IPS DF 6.9 (cell line): ENCODE measurements around the gene IGF2.
A peak's percentile ranks its signal among the peaks of the same experiment; 100 is the strongest.

ENCODE experiments used
- DNase-seq: peaks from one replicate; pipeline ENCODE4 v3.0.0-alpha.2; 2013; ENCODE audit warnings: low read depth, low spot score
- H3K27ac ChIP-seq: one replicate; pipeline ENCODE4 v1.5.1; 2013; ENCODE audit warnings: low read length, control low read depth
- H3K27me3 ChIP-seq: 2 replicates; pipeline ENCODE4 v1.6.1; 2013; ENCODE audit warnings: mild to moderate bottlenecking, low read length; ENCODE audit not compliant: control insufficient read depth, insufficient read depth
- H3K36me3 ChIP-seq: 2 replicates; pipeline ENCODE4 v1.6.1; 2013; ENCODE audit warnings: low read length; ENCODE audit not compliant: control insufficient read depth, insufficient read depth
- H3K4me1 ChIP-seq: 2 replicates; pipeline ENCODE4 v1.6.1; 2013; ENCODE audit warnings: low read length; ENCODE audit not compliant: control insufficient read depth, insufficient read depth
- H3K4me3 ChIP-seq: 2 replicates; pipeline ENCODE4 v1.5.1; 2013; ENCODE audit warnings: mild to moderate bottlenecking, low read length
- H3K9me3 ChIP-seq: 2 replicates; pipeline ENCODE4 v1.6.1; 2013; ENCODE audit warnings: low read length, inconsistent platforms; ENCODE audit not compliant: control insufficient read depth, insufficient read depth
- WGBS: extraction: QIAGEN DNeasy Blood & Tissue Kit; methylation state at CpG from one replicate; pipeline ENCODE4 v1.1.7; 2013; ENCODE audit warnings: mixed read lengths, missing lambda C conversion rate; ENCODE audit not compliant: insufficient read length, insufficient coverage; 5-methylcytosine and 5-hydroxymethylcytosine counted together

IGF2 gene

DNA sequence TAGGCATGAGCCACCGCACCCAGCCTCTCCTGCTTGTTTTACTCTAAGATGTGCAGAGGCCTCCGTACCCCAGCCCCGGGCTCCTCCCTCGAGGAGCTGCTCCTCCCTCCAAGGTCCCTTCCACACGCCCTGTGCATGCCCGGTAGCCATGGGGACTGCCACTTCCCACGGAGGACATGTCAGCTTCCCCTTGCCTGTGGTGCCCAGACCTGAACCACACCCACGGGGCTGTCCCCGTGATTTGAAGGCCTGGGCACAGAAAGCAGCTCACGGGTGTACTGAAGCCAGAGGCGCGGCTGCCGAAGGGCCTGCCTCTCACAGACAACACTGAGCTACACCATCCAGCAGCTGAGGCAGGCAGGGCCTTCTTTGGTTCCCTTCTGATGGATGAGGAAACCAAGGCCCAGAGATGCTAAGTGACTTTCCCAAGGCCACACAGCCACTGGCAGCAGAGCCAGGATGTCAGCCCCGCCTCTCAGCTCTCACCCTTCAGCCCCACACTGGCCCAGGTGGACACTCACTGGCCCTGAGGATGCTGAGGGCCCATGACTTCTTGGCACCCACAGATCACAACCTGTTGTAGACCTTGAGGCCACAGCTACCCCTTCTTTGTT lies 14.5 kb upstream of the IGF2 start:
- Histone ChIP-seq H3K27me3 (peaks cover 7% of the 10 kb centered on the region; the same call in 1 of the 2 replicates), H3K4me3 (no peak overlapping the region), H3K36me3 (no peaks in the 10 kb centered on the region), H3K9me3 (no peaks in the 10 kb centered on the region), H3K4me1 (no peaks in the 10 kb centered on the region), H3K27ac (no peak overlapping the region)
- DNase-seq, result no peak
- WGBS, result no CpG with 5 or more reads among the region's 14 CpGs

DNA sequence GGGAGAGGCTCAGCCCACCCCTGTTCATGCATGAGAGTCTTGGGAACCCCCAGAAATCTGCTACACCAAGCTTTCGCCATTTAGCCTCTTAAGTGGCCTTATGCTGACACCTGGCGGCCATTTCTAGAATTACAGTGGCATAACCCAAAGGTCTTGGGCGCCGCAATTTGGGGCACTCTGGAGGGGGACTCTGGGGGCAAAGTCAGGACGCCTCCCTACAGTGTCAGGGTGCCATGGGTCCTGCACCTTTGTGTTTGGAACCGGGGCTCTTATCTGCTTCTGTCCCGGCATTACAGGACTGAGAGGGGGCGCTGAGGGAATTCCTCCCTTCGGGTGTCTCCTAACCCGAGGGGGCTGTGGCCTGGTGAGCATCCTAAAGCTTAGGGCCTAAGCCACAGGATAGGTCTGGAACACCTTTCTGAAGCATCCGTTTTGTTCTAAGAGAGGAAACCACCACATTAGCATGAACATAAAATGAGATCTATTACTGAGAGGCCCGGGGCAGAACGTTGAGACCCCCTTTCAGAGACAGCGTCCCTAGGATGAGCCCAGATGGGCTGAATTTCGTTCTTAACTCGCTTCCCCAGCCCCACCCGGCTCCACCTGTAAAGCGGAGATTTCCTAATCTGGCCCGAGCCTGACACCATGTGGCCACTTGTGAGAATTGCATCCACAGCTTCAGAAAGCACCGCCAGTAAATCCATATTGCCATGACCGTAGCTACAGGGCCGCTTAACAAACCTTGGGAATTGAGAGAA lies 12.5 kb upstream of the IGF2 start:
- no peaks in the 10 kb centered on the region for H3K4me1 ChIP-seq
- H3K36me3 ChIP-seq, result no peaks in the 10 kb centered on the region
- H3K9me3 ChIP-seq, result no peaks in the 10 kb centered on the region
- peaks cover 25% of the 10 kb centered on the region for H3K27me3 ChIP-seq
- no peak overlapping the region for H3K4me3 ChIP-seq
- WGBS, result no CpG with 5 or more reads among the region's 22 CpGs
- no peak overlapping the region for H3K27ac ChIP-seq
- peak; percentile 67 for DNase-seq

DNA sequence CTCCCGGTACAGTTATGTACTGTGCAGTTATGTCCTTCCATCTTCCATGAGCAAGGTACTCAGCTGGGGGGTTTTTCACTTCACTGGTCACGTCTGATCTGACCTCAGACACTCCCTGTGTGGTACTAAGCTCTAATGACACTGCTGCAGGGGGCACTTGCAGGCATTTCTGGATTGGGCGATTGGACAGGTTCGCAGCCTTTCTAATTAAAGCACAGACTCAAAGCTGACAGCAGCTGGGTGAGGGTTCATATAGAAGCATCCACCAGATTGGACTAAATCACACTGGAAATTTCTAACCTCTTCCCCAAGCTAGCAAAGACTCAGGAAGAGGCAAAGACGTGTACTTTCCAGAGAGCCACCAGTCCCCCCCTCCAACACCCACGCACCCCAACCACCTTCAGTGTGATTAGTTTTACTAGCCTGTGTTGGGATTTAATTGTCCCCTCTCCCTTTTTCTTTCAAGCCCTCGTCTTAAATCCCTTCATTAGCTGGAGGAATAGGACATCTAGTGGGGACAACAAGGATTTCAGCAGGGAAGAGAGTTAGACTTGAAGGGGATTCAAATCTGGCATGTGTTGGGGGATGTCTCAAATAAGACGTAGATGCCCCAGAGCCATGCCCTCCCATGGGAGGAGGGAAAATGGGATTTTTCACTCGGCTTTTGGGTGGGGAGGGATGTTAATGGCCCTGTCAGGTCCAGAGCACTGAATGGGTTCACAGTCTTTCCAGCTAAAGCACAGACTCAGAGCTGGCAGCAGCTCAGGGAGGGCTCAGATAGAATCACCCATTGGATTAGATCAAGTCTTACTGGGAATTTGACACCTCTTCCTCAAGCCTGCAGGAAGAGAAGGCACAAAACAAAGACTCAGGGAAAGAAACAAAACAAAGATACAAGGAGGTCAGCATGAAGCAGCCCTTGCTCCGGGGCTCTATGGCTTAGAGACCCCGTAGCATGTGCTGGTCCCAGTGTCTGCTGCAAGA lies 11.0 kb upstream of the IGF2 start:
- peaks cover 4% of the 10 kb centered on the region; the same call in 1 of the 2 replicates for H3K4me1 ChIP-seq
- no CpG with 5 or more reads among the region's 11 CpGs for WGBS
- no peak for DNase-seq

DNA sequence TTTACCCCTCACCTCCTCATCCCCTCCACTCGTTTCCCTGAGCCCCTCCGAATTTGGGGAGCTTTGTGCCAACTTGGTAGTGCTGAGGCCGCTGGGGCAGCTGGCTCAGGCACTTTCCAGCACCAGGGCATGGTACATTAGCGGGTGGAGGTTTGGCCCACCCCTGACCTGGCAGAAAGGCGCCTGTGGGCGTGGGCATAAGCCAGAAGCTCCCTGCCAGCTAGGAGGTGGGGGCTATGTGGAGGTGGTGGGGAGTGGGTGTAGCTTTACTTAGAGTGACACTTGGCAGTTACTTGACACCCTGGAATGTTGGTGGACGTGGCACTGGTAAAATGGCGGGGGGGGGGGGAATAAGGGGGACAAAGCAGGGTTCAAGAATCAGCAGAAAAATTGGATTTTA lies 10.3 kb upstream of the IGF2 start:
- no peak for DNase-seq
- H3K27me3 ChIP-seq, result peaks cover 48% of the 10 kb centered on the region
- H3K27ac ChIP-seq, result no peak overlapping the region
- no peaks in the 10 kb centered on the region for H3K9me3 ChIP-seq
- H3K4me1 ChIP-seq, result peaks cover 4% of the 10 kb centered on the region; the same call in 1 of the 2 replicates
- no CpG with 5 or more reads among the region's 8 CpGs for WGBS
- no peak overlapping the region for H3K4me3 ChIP-seq
- H3K36me3 ChIP-seq, result no peaks in the 10 kb centered on the region

More for the DNA sequence above, 11.0 kb upstream of the IGF2 start:
- H3K36me3 ChIP-seq, result no peaks in the 10 kb centered on the region
- no peaks in the 10 kb centered on the region for H3K9me3 ChIP-seq
- no peak overlapping the region for H3K27ac ChIP-seq
- H3K4me3 ChIP-seq, result no peak overlapping the region
- peaks cover 41% of the 10 kb centered on the region for H3K27me3 ChIP-seq

DNA sequence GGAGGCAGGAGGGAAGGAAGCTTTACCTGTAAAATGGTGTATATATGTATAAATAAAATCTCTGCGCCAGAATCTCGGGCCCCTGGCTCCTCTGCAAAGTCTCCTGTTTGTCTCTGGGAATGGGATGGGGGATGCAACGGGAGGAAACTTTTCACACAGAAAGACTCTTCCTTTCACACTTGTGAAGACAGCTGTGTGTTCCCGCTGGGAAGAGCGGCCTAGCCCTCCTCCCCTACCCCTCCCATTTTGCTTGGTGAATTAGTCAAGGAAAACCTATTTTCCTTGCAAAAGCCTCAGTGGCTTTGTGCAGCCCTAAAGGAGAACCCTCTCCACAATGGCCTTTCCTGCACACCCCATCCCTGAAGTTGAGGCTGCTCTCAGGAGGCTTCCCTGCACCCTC lies 9.4 kb upstream of the IGF2 start:
- DNase-seq, result no peak
- Histone ChIP-seq H3K9me3 (no peaks in the 10 kb centered on the region), H3K27ac (no peak overlapping the region), H3K27me3 (peaks cover 56% of the 10 kb centered on the region), H3K36me3 (no peaks in the 10 kb centered on the region), H3K4me3 (no peak overlapping the region), H3K4me1 (peaks cover 4% of the 10 kb centered on the region; the same call in 1 of the 2 replicates)
- WGBS, result no CpG with 5 or more reads among the region's 5 CpGs

DNA sequence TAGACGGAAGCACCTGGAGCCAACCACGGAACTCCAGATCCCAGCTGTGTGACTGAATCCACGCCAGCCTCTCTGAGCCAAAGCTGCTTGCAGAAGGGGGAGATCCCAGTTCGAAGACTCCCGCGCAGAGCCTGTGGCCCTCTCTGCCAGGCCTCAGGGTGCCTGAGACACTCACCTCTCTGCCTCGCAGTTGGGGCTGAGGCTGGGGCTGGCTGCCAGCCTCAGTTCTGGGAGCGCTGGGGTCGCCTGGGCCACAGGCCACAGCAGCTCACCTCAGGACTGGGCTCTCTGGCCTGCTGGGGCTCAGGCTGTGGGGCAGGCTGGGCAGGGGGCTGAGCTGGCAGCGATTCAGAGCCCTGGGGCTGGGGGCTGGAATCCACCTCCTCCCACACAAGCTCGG lies 8.2 kb upstream of the IGF2 start:
- H3K27ac ChIP-seq, result no peak overlapping the region
- H3K27me3 ChIP-seq, result peaks cover 67% of the 10 kb centered on the region
- no peaks in the 10 kb centered on the region for H3K36me3 ChIP-seq
- H3K9me3 ChIP-seq, result no peaks in the 10 kb centered on the region
- no peak for DNase-seq
- WGBS, result no CpG with 5 or more reads among the region's 11 CpGs
- peaks cover 4% of the 10 kb centered on the region; the same call in 1 of the 2 replicates for H3K4me1 ChIP-seq
- no peak overlapping the region for H3K4me3 ChIP-seq

DNA sequence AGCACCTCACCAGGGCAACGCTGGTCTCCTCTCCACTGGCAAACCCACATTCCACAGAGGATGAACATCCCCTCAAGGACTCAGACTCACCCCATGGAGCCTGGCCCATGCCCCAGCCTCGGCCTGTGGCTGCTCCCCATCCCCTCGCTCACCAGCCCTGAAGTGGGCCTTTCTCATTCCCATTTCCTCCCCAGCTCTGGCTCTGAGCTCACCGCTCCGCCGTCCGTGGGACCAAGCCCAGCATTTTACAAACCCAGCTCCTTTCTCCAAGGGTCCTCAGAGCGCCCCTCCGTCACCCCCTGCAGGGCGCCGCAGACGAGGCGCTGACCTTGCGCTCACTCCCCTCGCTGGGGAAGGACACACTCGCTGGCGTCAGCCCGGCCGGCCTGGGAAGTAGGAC lies 6.9 kb upstream of the IGF2 start:
- Histone ChIP-seq H3K9me3 (no peaks in the 10 kb centered on the region), H3K27ac (no peak overlapping the region), H3K4me3 (no peak overlapping the region), H3K27me3 (peaks cover 80% of the 10 kb centered on the region), H3K36me3 (no peaks in the 10 kb centered on the region), H3K4me1 (peaks cover 4% of the 10 kb centered on the region; the same call in 1 of the 2 replicates)
- DNase-seq, result no peak
- no CpG with 5 or more reads among the region's 19 CpGs for WGBS

DNA sequence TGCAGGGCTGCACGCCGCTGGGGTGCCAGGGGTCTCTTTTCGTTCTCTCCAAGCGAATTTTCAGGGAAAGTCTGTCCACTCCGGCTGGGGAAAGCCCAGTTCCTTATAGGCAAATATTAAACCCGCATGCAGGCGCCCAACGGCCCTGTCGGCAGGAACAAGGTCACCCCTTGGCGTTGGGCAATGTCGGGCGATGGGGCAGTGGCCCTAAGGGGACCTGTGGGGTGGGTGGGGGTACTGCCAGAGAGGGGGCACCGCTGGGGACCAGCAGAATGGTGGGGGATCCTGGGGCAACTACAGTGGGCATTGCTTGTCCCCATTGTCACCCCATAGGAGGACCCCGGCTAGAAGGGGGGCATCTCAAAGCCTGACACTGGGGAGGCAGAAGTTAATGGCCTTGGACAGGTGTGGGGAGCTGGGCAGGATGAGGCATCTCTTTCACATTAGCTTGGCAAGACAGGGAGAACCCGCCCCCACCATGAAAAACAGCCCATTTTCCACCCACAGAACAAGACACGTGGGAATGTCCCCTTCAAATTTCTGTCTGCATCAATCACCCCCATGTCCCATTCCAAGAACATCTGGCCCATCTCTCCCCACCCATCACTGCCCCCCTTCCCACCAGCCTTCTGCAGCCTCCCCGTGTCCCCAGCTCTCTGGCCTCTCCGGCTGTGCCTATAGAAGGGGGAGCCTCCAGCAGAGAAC lies 5.5 kb upstream of the IGF2 start:
- Histone ChIP-seq H3K27me3 (peaks cover 93% of the 10 kb centered on the region), H3K36me3 (no peaks in the 10 kb centered on the region), H3K4me3 (no peak overlapping the region), H3K9me3 (no peaks in the 10 kb centered on the region), H3K4me1 (peaks cover 6% of the 10 kb centered on the region; the same call in 1 of the 2 replicates), H3K27ac (no peak overlapping the region)
- WGBS, result no CpG with 5 or more reads among the region's 18 CpGs
- DNase-seq, result no peak

DNA sequence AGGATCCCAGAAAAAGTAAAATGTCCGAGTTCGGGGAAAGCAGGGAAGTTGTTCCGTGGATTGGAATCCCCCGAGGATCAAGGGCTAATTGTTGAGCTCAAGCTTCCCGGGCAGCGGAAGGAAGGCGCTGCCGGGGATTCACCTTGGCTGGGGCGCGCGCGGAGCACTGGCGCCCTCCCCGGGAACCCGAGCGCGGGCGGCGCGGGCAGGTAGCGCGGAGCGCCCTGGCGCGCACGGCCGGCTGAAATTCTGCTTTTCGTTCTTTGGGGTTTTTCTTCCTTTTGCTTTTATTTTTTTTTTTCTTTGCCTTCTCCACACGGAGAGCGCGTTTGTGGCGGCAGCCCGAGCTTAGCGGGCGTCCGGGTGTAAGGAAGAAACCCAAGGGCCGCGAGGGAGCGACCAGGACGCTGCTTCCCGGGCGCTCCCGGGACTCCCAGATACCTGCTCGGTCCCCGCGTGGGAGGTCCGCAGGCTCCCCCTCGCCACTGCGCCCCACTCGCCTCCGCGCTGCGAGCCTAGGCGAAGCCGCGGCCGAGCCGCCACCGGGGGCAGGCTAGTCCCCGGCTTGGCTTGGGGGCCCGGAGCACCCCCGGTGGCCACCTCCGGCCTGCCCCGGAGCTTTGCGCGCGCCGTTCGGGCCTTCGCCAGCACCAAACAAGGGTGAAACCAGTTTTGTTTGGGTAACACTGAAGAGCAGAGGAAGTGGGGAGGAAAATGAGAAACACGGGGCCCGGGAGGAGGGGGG lies 4.8 kb upstream of the IGF2 start:
- Histone ChIP-seq H3K36me3 (no peaks in the 10 kb centered on the region), H3K27ac (no peak overlapping the region), H3K9me3 (no peaks in the 10 kb centered on the region), H3K27me3 (peaks cover 89% of the 10 kb centered on the region), H3K4me3 (no peak overlapping the region), H3K4me1 (peaks cover 7% of the 10 kb centered on the region; the same call in 1 of the 2 replicates)
- no CpG with 5 or more reads among the region's 72 CpGs for WGBS
- no peak for DNase-seq
